SJCRH30 (cell line): ENCODE data around the gene USP6. TPM values are rescaled to one million over a fixed set of nuclear protein-coding genes. Genes with fewer than 3 reads are reported as not detected.
"Not testable (repeated sequence)": the region's sequence is repeated elsewhere in the genome, so short reads cannot be mapped to it uniquely, and the experiment has no call there.

Source experiments
- DNase-seq, 2 experiments: peaks; one replicate each; pipeline ENCODE4 v3.0.0-alpha.2; 2015 to 2020
- H3K27ac ChIP-seq: fragments of 250-450 bp; sonication (Bioruptor Pico); 2 replicates; pipeline ENCODE4 v1.5.1; 2020; ENCODE audit warnings: mild to moderate bottlenecking, moderate library complexity
- H3K27me3 ChIP-seq: fragments of 250-450 bp; sonication (Bioruptor Pico); 2 replicates; pipeline ENCODE4 v1.5.1; 2020; ENCODE audit warnings: mild to moderate bottlenecking, moderate library complexity
- H3K36me3 ChIP-seq: fragments of 250-450 bp; sonication (Bioruptor Pico); 2 replicates; pipeline ENCODE4 v1.5.1; 2020; ENCODE audit warnings: mild to moderate bottlenecking, moderate library complexity
- H3K4me1 ChIP-seq: fragments of 250-450 bp; sonication (Bioruptor Pico); 2 replicates; pipeline ENCODE4 v1.5.1; 2020; ENCODE audit warnings: mild to moderate bottlenecking, moderate library complexity
- H3K4me3 ChIP-seq: fragments of 250-450 bp; sonication (Bioruptor Pico); 2 replicates; pipeline ENCODE4 v1.5.1; 2020; ENCODE audit warnings: mild to moderate bottlenecking, moderate library complexity
- H3K9me3 ChIP-seq: fragments of 250-450 bp; sonication (Bioruptor Pico); replicated peaks from 2 replicates; pipeline ENCODE4 v1.5.1; 2020; ENCODE audit warnings: mild to moderate bottlenecking, moderate library complexity
- total RNA-seq: library from RNA; depleted of rRNA; stranded (reverse); fragments of >200 nt; shearing (Covaris generic); gene quantifications from 2 replicates; pipeline ENCODE4 v1.2.3, GENCODE V29; 2014; rRNA removed

The USP6 gene
- not detected in 2 replicates for total RNA-seq

DNA sequence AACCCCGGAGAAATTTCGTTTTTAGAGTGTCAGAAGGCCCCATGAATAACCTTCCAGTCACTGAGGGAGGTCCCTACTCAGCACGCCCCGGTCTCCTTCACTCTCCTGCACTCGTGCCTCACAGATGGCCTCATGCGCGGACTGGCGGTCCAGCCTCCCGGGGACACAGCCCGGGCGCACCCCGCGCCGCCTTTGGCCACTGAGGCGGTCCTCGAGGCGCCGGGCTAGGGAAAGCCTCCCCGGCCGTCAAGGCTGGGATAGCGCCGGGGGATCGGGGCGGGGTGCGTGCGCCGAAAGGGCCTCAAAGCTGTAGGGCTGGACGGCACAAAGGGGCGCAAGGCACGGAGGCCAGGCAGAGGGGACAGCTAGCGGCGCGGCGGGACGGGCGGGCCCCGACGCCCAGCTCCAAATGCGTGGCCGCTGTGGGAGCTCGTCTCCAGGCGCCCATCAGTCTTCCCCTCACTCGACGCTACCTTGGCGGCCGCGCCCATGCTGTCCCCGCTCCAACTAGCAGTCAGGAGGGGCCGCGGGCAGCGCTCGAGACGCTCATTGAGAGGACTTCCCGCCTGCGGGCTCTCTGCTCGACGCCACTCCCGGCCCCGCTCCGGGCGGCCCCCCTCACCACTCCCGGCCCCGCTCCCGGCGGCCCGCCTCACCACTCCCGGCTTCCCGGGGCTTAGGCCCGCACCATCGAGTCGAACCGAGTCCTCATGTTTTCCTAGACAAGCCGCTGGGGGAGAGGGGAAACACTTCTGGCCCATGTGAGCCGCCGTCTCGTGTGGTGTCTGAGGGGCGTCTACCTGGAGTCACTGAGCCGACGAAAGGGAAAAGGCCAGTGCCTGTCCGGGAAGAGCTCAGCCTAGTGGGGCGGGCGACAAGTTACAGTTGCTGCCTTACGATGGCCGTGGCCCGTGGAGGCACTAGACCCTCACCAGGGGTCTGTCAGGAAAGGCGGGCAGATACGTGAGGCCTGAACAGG is at the start of gene USP6:
Gene USP6, plus strand, starts transcription at position 360 of the 979 bp plus-strand sequence. CDS start 14,336 bp downstream, outside the sequence.
- no peak within 1 kb of the TSS for H3K27ac ChIP-seq
- H3K4me1 ChIP-seq, result peaks cover 4% of the 10 kb centered on the region
- no peak within 1 kb of the TSS for H3K4me3 ChIP-seq
- no peaks in the 10 kb centered on the region for H3K27me3 ChIP-seq
- H3K9me3 ChIP-seq, result no peaks in the 10 kb centered on the region
- H3K36me3 ChIP-seq, result no peaks in the 10 kb centered on the region
- DNase-seq, result no peak

DNA sequence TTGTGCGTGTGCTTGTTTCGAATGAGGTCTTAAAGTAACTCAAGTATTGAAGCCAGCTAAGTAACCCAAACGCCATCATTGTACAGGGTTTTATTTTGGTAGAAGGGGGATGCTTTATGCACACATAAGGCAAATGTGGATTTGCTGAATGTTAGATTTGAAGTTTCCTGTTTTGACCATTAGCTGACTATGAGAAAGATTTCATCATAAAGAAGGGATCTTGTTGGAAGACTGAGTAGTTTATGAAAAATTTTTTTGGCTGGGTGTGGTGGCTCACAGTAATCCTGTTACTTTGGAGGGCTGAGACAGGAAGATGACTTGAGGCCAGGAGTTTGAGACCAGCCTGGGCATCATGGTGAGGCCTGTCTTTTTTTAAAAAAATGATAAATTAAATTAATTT is 47.6 kb upstream of the USP6 start:
- no peak for DNase-seq
- no peak overlapping the region for H3K4me3 ChIP-seq
- no peak overlapping the region for H3K27ac ChIP-seq
- no peaks in the 10 kb centered on the region for H3K36me3 ChIP-seq
- H3K4me1 ChIP-seq, result no peaks in the 10 kb centered on the region
- H3K27me3 ChIP-seq, result no peaks in the 10 kb centered on the region
- no peaks in the 10 kb centered on the region for H3K9me3 ChIP-seq

DNA sequence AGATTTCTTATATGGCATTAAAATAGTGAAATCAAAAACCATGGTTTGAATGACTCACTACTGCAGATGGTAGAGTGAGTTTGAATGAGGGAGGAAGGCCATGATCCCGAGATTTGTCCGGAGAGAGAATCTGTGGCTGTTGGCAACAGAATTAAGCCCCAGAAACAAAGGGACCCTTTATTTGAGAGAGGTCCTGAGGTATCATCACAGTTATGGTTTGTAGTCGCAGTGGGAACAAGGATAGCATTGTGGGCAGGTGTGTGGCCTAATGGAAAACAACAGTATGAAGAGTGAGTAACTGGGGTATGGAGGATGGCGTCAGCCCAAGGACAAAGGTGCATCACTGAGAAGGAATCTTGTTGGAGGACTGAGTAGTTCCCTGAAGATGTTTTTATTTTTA is 46.1 kb upstream of the USP6 start:
- H3K27ac ChIP-seq, result no peak overlapping the region
- H3K4me3 ChIP-seq, result no peak overlapping the region
- peak; percentile 4 to 39 for DNase-seq
- no peaks in the 10 kb centered on the region for H3K4me1 ChIP-seq
- H3K27me3 ChIP-seq, result no peaks in the 10 kb centered on the region
- H3K9me3 ChIP-seq, result no peaks in the 10 kb centered on the region
- H3K36me3 ChIP-seq, result no peaks in the 10 kb centered on the region

DNA sequence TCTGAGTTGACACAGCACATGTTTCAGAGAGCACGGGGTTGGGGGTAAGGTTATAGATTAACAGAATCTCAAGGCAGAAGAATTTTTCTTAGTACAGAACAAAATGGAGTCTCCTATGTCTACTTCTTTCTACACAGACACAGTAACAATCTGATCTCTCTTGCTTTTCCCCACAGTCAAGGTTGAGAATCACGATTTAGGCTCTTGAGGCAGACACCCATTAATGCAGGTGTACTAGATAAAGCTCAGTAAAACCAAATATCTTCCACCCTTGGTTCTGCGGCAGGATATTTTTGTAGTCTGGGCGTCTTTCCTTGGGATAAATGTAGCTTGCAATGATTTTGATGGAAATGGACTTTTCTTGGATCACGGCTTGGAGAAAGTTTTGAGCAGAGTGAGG is 40.4 kb upstream of the USP6 start:
- H3K9me3 ChIP-seq, H3K4me3 ChIP-seq, H3K27me3 ChIP-seq, DNase-seq, H3K27ac ChIP-seq, H3K36me3 ChIP-seq, H3K4me1 ChIP-seq: not testable (repeated sequence)

DNA sequence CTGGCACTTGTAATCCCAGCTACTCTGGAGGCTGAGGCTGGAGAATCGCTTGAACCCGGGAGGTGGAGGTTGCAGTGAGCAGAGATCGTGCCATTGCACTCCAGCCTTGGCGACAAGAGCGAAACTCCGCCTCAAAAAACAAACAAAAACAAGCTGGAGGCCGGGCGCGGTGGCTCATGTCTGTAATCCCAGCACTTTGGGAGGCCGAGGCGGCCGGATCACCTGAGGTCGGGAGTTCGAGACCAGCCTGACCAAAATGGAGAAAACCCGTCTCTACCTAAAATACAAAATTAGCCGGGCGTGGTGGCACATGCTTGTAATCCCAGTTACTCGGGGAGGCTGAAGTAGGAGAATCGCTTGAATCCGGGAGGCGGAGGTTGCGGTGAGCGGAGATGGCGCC is 38.6 kb upstream of the USP6 start:
- not testable (repeated sequence) for H3K9me3 ChIP-seq, DNase-seq, H3K27ac ChIP-seq, H3K27me3 ChIP-seq, H3K4me3 ChIP-seq, H3K4me1 ChIP-seq, H3K36me3 ChIP-seq

DNA sequence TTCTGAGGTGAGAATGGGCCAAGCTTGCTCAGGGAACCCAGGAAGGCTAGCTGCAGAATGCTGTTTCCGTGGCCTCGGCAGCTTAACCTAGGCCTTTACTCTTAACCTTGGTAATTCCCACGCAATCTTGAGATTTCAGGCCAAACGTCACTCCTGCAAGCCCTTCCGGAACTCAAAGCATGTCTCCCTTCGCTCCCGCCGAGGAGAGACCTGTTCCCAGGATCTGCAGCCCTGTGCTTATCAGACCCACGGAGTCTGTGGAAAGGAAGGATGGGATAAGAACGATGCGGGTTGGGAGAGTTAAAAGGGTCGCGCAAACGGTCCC is 38.1 kb upstream of the USP6 start:
- H3K27ac ChIP-seq, result peak overlapping the region; percentile 70
- no peak for DNase-seq
- H3K9me3 ChIP-seq, result no peaks in the 10 kb centered on the region
- no peaks in the 10 kb centered on the region for H3K36me3 ChIP-seq
- no peaks in the 10 kb centered on the region for H3K27me3 ChIP-seq
- no peaks in the 10 kb centered on the region for H3K4me1 ChIP-seq
- H3K4me3 ChIP-seq, result peak overlapping the region; percentile 60

DNA sequence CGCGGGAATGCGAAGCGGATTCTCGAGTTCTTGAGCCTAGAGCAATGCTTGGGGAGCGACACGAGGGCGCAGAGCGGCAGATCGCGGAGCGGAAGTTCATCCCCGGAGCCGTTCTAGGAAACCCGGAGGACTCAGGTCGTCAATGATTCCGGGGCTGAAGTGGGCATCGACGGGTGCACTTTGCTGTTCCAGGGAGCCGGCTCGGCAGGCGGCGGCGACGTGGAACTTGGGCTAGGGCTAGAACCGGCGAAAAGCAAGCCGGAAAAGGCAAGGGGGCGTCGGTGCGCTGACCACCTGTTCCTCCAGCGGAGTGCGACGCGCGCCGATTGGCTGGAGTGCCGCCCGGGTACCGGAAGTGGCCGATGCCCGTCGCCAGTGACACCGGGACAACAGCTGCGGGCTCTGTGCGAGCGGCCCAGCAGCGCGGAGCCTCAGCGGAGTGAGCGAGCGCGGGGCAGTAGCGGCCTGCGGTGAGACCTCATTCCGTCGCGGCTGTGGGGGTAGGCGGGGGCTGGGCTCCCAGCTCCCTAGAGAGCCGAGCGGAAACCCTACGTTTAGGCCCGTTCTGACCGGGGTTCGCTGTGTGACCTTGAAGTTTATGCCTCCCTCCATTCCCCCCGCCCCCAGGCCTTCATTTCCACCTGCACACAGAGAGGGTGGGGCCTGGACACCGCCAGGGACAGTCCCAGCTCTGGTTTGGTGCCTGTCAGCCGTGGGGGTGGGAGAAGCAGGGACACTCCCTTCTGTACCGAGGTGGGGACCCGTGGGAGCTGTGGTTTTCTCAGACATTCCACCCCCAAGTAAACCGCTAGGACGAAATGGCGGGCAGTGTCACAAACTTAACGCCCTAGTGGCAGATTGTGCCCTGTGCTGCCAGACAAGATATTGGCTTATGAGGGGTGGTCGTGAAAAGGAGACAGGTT is 37.5 kb upstream of the USP6 start, which contains the start of gene ZFP3:
Gene ZFP3, plus strand, starts transcription at position 362 of the 923 bp plus-strand sequence. CDS start 13,038 bp downstream, outside the sequence.
- H3K27me3 ChIP-seq, result no peaks in the 10 kb centered on the region
- no peaks in the 10 kb centered on the region for H3K36me3 ChIP-seq
- peak; percentile 84 to 85 for DNase-seq
- peak within 1 kb of the TSS; percentile 70 for H3K27ac ChIP-seq
- no peaks in the 10 kb centered on the region for H3K9me3 ChIP-seq
- no peaks in the 10 kb centered on the region for H3K4me1 ChIP-seq
- H3K4me3 ChIP-seq, result peak within 1 kb of the TSS; percentile 60

DNA sequence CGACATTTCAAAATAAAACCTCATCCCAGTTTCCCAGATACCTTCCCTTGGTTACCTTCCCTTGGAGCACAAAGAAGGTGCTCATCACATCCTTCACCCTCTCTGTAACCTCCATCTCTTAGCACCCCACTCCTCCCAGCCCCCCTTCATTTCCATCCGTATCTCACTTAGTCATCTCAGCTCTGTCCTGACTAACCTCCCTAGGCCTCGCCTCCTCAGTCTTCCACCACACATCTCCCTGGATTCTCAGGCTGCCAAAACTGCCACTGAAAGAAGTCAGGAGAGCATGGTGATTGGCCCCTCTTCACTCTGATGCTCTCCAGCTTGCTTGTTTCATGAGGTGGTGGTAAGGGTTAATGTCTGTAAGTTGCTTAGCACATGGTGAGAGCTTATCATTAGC is 35.2 kb upstream of the USP6 start:
- H3K9me3 ChIP-seq, result no peaks in the 10 kb centered on the region
- no peak for DNase-seq
- H3K27ac ChIP-seq, result no peak overlapping the region
- H3K36me3 ChIP-seq, result no peaks in the 10 kb centered on the region
- no peak overlapping the region for H3K4me3 ChIP-seq
- H3K27me3 ChIP-seq, result no peaks in the 10 kb centered on the region
- H3K4me1 ChIP-seq, result no peaks in the 10 kb centered on the region

DNA sequence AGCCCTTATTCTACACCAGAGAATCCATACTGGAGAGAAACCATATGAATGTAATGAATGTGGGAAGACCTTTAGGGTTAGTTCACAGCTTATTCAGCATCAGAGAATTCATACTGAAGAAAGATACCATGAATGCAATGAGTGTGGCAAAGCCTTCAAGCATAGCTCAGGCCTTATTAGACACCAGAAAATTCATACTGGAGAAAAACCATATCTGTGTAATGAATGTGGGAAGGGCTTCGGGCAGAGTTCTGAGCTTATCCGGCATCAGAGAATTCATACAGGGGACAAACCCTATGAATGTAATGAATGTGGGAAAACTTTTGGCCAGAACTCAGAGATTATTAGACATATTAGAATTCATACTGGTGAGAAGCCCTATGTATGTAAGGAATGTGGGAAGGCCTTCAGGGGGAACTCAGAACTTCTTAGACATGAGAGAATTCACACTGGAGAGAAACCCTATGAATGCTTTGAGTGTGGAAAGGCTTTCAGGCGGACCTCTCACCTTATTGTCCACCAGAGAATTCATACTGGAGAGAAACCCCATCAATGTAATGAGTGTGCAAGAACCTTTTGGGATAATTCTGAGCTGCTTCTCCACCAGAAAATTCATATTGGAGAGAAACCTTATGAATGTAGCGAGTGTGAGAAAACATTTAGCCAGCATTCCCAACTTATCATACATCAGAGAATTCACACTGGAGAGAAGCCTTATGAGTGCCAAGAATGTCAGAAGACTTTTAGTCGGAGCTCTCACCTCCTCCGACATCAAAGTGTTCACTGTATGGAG is 23.4 kb upstream of the USP6 start:
- no peak for DNase-seq
- Histone ChIP-seq H3K4me1 (no peaks in the 10 kb centered on the region), H3K9me3 (peaks cover 9% of the 10 kb centered on the region; the same call in 1 of the 2 replicates), H3K4me3 (no peak overlapping the region), H3K36me3 (no peaks in the 10 kb centered on the region), H3K27me3 (no peaks in the 10 kb centered on the region), H3K27ac (no peak overlapping the region)

DNA sequence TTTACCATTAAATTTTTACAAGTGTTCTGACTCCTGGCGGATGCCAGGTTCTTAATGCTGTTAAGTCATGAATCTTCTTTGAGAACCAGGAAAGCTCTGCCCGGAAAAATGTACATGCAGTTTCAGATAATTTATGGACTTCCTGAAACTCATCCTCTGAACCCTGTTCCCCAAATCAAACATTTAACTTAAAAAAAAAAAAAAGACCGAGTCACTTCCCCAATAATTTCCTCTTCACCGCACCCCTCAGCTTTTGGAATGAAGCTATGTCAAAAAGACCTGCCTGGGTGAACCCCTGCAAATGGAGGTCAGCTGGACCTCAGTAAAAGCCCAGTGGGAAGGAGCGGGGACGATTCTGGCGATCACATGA is 19.1 kb upstream of the USP6 start:
- DNase-seq, result no peak
- Histone ChIP-seq H3K9me3 (peaks cover 9% of the 10 kb centered on the region; the same call in 1 of the 2 replicates), H3K4me3 (no peak overlapping the region), H3K36me3 (no peaks in the 10 kb centered on the region), H3K27ac (no peak overlapping the region), H3K4me1 (no peaks in the 10 kb centered on the region), H3K27me3 (no peaks in the 10 kb centered on the region)

DNA sequence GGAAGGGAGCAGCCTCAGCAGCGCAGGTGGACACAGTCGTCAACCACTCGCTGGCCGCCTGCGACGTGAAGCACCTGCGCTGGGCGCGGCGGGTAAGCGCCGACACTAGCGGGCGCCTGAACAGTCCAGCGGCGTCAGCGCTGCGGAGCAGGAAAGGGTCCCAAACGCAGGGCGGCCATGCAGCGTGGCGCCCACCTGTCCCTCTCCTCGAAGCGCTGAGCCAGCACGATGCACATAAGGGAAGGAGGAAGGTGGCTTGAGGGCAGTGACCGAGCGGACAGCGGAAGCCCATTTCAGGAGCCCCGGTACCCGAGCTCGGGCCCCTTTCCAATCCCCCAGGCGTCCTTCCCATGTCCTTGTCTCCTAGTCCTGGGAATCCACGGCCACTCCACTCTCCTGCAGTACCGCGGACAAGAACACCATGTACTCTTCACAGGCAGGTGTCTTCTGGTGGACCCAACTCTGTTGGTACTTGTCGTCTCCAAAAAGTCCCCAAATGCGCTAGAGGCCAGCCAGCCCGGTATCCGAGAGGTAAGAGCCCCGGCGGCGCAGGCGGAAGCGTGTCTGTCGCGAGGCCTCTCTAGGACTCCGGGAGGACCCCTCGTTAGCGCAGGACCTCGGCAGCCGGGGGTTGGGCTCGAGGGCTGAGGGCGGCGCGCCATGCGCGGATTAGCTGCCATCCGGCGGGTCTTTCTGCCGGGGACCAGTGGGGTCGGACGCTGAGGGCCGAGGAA is 18.6 kb upstream of the USP6 start:
- Histone ChIP-seq H3K27me3 (no peaks in the 10 kb centered on the region), H3K27ac (no peak overlapping the region), H3K4me1 (no peaks in the 10 kb centered on the region), H3K4me3 (no peak overlapping the region), H3K36me3 (no peaks in the 10 kb centered on the region), H3K9me3 (peaks cover 5% of the 10 kb centered on the region; the same call in 1 of the 2 replicates)
- no peak for DNase-seq

DNA sequence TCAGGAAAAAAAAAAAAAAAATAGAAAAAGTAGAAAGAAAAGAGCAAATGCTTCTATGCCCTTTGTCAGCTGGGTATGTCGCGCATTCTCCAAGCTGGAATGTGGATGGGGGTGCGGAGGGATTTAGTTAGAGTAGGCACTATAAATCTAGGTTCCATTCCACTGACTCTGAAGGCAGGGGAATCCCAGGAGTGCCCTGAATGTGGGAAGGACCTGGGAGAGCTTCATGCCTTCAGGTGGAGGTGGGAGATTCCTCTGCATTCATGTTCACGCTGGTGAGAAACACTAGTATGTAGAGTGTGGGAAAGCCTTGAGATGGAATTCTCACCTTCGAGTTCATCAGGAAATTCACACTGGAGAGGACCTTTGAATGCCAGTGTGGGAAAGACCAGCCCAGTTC is 16.6 kb upstream of the USP6 start:
- no peaks in the 10 kb centered on the region; the same call in 1 of the 2 replicates for H3K9me3 ChIP-seq
- H3K27ac ChIP-seq, result no peak overlapping the region
- no peak overlapping the region for H3K4me3 ChIP-seq

DNA sequence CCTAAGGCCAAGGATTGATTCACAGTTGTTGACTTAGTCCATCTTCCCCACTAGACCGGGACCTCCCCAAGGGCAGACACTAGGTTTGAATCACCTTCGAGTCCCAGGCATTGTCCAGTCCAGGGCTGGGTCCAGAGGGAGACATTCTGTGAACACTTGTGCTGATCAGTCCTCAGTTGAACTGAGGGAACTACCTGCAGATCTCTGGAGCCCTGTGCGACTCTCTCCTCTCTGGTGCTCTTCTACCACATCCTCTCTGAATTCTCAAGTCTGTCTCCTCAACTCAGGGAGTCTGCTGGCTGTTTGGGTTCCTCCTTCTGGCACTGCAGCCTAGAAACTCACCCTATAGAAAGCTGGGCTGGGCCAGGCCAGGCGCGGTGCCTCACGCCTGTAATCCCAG is 15.0 kb upstream of the USP6 start:
- no peaks in the 10 kb centered on the region for H3K9me3 ChIP-seq

More for the DNA sequence above, 16.6 kb upstream of the USP6 start:
- H3K4me1 ChIP-seq, result no peaks in the 10 kb centered on the region
- DNase-seq, result no peak
- H3K36me3 ChIP-seq, result no peaks in the 10 kb centered on the region
- H3K27me3 ChIP-seq, result no peaks in the 10 kb centered on the region

DNA sequence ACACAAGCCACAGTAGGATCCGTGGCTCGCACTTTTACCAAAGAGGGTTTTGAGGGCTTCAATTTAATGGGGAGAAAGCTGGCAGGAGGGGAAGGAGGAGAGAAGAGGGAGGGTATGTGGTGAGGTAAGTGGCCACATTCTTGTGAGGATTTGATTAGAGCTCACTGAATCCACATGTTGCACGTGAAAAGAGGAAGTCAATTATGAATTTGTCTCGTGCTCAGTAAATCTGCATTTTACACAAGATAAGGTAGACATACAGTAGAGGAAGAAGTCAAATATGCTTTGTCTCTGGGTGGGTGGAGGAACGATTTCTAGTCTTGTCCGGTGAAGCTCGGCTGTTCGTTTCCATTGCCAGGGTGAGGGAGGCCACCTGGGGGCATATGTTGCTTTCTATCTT is 5.0 kb upstream of the USP6 start:
- no peaks in the 10 kb centered on the region for H3K27me3 ChIP-seq
- H3K9me3 ChIP-seq, result no peaks in the 10 kb centered on the region
- no peaks in the 10 kb centered on the region for H3K4me1 ChIP-seq
- DNase-seq, result no peak
- H3K36me3 ChIP-seq, result no peaks in the 10 kb centered on the region; the same call in 1 of the 2 replicates
- H3K27ac ChIP-seq, result no peak overlapping the region
- peak overlapping the region; percentile 71 for H3K4me3 ChIP-seq

More for the DNA sequence above, 15.0 kb upstream of the USP6 start:
- DNase-seq, result no peak
- no peak overlapping the region for H3K27ac ChIP-seq
- H3K4me1 ChIP-seq, result no peaks in the 10 kb centered on the region
- no peaks in the 10 kb centered on the region for H3K36me3 ChIP-seq
- H3K4me3 ChIP-seq, result no peak overlapping the region
- no peaks in the 10 kb centered on the region for H3K27me3 ChIP-seq
